GM18951 (cell line): ENCODE results near the gene ACO1.

ENCODE experiments used
- POLR2A ChIP-seq: IDR thresholded peaks from 4 replicates; pipeline ENCODE4 v1.6.1; 2011; ENCODE audit warnings: mild to moderate bottlenecking; ENCODE audit not compliant: insufficient read length, insufficient read depth; ENCODE audit errors: extremely low read depth
- in situ Hi-C: fragments of 300-500 bp; cut with MboI; formaldehyde crosslinking; loops from one replicate; pipeline ENCODE4 v1.12.0; 2022; ENCODE audit warnings: low sequenced_read_pairs, mixed read lengths, inconsistent platforms; ENCODE audit not compliant: unreplicated experiment

Gene ACO1

GRCh38 chr9:32360983-32361673 is 23.3 kb upstream of the ACO1 start:
- no peak for TF ChIP-seq POLR2A
- in situ Hi-C loops: no loop called here

GRCh38 chr9:32371279-32371678 is 13.2 kb upstream of the ACO1 start:
- in situ Hi-C loops: loop anchor here (10.0 kb wide), 1 partner anchor 594 kb away; no protein-coding TSS in a partner anchor
- no peak for TF ChIP-seq POLR2A

DNA sequence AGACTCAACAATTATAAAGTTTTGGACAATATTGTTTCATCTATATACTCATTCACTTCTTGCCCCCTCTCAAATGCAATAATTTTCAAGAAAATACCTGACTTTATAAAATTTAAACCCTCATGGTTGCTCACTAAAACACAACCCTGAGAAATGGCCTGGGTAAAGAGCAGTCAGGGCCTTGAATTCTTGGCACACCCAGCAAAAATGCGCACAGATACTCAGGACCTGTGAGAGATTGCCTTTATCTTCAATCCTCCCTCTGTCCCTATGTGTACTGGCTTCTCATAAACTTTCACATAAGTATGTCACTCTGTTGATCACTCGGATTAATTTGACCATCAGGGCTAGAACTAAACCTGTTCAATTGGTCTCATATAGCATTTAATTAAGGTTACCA is 12.8 kb upstream of the ACO1 start:
- in situ Hi-C loops: loop anchor here (10.0 kb wide), 1 partner anchor 593 kb away; no protein-coding TSS in a partner anchor
- no peak for TF ChIP-seq POLR2A

DNA sequence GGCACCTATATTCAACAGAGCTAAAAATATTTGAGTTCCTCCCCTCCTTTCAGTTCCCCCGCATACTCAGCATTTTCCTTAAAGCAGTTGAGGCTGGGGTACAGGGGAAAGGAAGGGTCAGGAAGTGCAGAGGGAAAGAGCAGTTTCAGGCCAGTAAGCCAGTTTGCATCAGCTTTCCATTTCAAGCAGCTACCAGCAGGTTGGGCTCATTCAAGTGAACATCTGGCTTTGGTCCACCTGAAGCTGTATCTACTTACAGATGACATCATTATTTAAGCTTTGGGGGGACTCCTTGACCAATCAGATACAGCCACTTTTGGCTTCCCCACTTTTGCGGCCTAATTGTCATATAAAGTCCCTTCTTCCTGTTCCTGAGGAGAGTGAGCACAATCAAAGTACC is 8.2 kb upstream of the ACO1 start:
- in situ Hi-C loops: loop anchor here (5.0 to 10.0 kb wide), 2 partner anchors 201 to 589 kb away; no protein-coding TSS in a partner anchor
- TF ChIP-seq POLR2A: no peak

- TF ChIP-seq POLR2A: no peak
- in situ Hi-C loops: loop anchor here (5.0 to 10.0 kb wide), 2 partner anchors 199 to 586 kb away; no protein-coding TSS in a partner anchor
These were observed 5.9 kb upstream of the ACO1 start for GRCh38 chr9:32378496-32378895.

- in situ Hi-C loops: loop anchor here (5.0 to 10.0 kb wide), 2 partner anchors 198 to 586 kb away; no protein-coding TSS in a partner anchor
- no peak for TF ChIP-seq POLR2A
These were observed 5.3 kb upstream of the ACO1 start for GRCh38 chr9:32378993-32379729.

- in situ Hi-C loops: no loop called here
- no peak for TF ChIP-seq POLR2A
These were observed 3.5 kb upstream of the ACO1 start for GRCh38 chr9:32380944-32381343.

- in situ Hi-C loops: no loop called here
- no peak for TF ChIP-seq POLR2A
These were observed 1.7 kb upstream of the ACO1 start for GRCh38 chr9:32382565-32383320.

- in situ Hi-C loops: no loop called here
- TF ChIP-seq POLR2A: no peak
These were observed 460 bp upstream of the ACO1 start for GRCh38 chr9:32384002-32384363.

GRCh38 chr9:32385152-32385884 is 875 bp downstream of the ACO1 start:
- in situ Hi-C loops: no loop called here

GRCh38 chr9:32385885-32386283 is 1.4 kb downstream of the ACO1 start:
- in situ Hi-C loops: no loop called here
- TF ChIP-seq POLR2A: no peak

More at GRCh38 chr9:32385152-32385884, 875 bp downstream of the ACO1 start:
- no peak for TF ChIP-seq POLR2A

DNA sequence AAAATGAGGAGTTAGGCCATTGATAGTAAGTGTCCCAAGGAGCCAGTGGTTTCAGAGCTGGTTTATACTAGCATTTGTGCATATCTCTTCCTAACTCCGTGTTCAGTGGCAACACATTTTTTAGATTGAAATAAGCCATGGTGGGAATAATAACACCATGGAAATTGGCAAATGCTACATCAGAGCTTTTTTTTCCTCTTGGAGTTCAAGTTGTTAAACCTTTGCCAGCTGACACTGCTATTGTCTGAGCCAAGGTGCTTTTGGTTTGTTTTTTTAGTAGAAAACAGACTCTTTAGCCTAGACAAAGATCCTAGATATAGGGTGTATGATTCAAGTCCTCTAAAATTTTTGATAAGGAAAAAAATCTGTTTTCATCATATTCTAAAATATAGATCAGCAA is 2.8 kb downstream of the ACO1 start:
- in situ Hi-C loops: no loop called here
- TF ChIP-seq POLR2A: no peak
